Measurements from ENCODE around the gene HRH3. TPM values are rescaled to one million over a fixed set of nuclear protein-coding genes. Genes with fewer than 3 reads are reported as not detected.
A peak's percentile ranks its signal among the peaks of the same experiment; 100 is the strongest.

HRH3 gene
- total RNA-seq, 1 experiment from 2014 or later: not detected

GRCh38 chr20:62241506-62241905 lies 21.4 kb upstream of the HRH3 start:
- POLR2A ChIA-PET (ENCODE audit: unreplicated experiment): no interaction called here

GRCh38 chr20:62240020-62240685 lies 20.1 kb upstream of the HRH3 start:
- H3K4me2 ChIP-seq: peak overlapping the region; percentile 96
- TF ChIP-seq, protein P1, sequence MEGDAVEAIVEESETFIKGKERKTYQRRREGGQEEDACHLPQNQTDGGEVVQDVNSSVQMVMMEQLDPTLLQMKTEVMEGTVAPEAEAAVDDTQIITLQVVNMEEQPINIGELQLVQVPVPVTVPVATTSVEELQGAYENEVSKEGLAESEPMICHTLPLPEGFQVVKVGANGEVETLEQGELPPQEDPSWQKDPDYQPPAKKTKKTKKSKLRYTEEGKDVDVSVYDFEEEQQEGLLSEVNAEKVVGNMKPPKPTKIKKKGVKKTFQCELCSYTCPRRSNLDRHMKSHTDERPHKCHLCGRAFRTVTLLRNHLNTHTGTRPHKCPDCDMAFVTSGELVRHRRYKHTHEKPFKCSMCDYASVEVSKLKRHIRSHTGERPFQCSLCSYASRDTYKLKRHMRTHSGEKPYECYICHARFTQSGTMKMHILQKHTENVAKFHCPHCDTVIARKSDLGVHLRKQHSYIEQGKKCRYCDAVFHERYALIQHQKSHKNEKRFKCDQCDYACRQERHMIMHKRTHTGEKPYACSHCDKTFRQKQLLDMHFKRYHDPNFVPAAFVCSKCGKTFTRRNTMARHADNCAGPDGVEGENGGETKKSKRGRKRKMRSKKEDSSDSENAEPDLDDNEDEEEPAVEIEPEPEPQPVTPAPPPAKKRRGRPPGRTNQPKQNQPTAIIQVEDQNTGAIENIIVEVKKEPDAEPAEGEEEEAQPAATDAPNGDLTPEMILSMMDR (conservative IDR thresholded peaks at IDR 0.05): no peak
- TF ChIP-seq EZH2 (IDR thresholded peaks at IDR 0.05; ENCODE audit: low read depth): no peak
- H2AFZ ChIP-seq: no peak overlapping the region
- no TSS peak for BruUV-seq (replicated peaks)
- peaks cover 30% of the 10 kb centered on the region for H3K4me1 ChIP-seq (replicated peaks; ENCODE audit: insufficient read depth)
- ChIA-PET CTCF (no interaction called here), POLR2A (ENCODE audit: unreplicated experiment) (no interaction called here)
- intact Hi-C loops (cut with micrococcal nuclease; ENCODE audit: unreplicated experiment): no loop called here
- no peak overlapping the region for H3K27ac ChIP-seq
- peaks cover 64% of the 10 kb centered on the region for H3K79me2 ChIP-seq (ENCODE audit: low read depth)
- peaks cover 62% of the 10 kb centered on the region for H4K20me1 ChIP-seq (ENCODE audit: insufficient read depth)
- no peaks in the 10 kb centered on the region for H3K27me3 ChIP-seq (ENCODE audit: insufficient read depth, low read depth)
- peaks cover 15% of the 10 kb centered on the region for H3F3A ChIP-seq (ENCODE audit: insufficient read depth, low read depth)
- H3K4me3 ChIP-seq: peak overlapping the region; percentile 90; the same call in 1 of the 2 replicates
- H3K9me3 ChIP-seq (ENCODE audit: insufficient read depth, low read depth): no peaks in the 10 kb centered on the region
- peaks cover 24% of the 10 kb centered on the region for H3K36me3 ChIP-seq (ENCODE audit: low read depth)
- H3K9me2 ChIP-seq (ENCODE audit: insufficient read depth): no peaks in the 10 kb centered on the region
- DNase-seq: no peak

More at GRCh38 chr20:62241506-62241905, 21.4 kb upstream of the HRH3 start:
- Histone ChIP-seq H3K36me3 (ENCODE audit: low read depth) (peaks cover 27% of the 10 kb centered on the region), H3K79me2 (ENCODE audit: low read depth) (peaks cover 77% of the 10 kb centered on the region), H3K9me3 (ENCODE audit: insufficient read depth, low read depth) (no peaks in the 10 kb centered on the region), H4K20me1 (ENCODE audit: insufficient read depth) (peaks cover 76% of the 10 kb centered on the region), H2AFZ (no peak overlapping the region), H3K4me1 (replicated peaks; ENCODE audit: insufficient read depth) (peaks cover 30% of the 10 kb centered on the region), H3F3A (ENCODE audit: insufficient read depth, low read depth) (peaks cover 15% of the 10 kb centered on the region), H3K27me3 (ENCODE audit: insufficient read depth, low read depth) (no peaks in the 10 kb centered on the region), H3K4me3 (no peak overlapping the region), H3K4me2 (0 out of 2 replicates have a peak overlapping the region, but pooled peaks have one; percentile 13), H3K27ac (no peak overlapping the region), H3K9me2 (ENCODE audit: insufficient read depth) (no peaks in the 10 kb centered on the region)
- no peak for DNase-seq
- BruUV-seq (replicated peaks): no TSS peak
- intact Hi-C loops (cut with micrococcal nuclease; ENCODE audit: unreplicated experiment): no loop called here
- CTCF ChIA-PET: interaction anchor here (0.6 kb wide), 1 partner anchor 176 kb away, joined by 5 read pairs; the partner anchor contains the start of gene TAF4
- no peak for TF ChIP-seq EZH2 (IDR thresholded peaks at IDR 0.05; ENCODE audit: low read depth)
- TF ChIP-seq, protein P1 (conservative IDR thresholded peaks at IDR 0.05): no peak

GRCh38 chr20:62239278-62239879 lies 19.3 kb upstream of the HRH3 start:
- Histone ChIP-seq H3K36me3 (ENCODE audit: low read depth) (peaks cover 24% of the 10 kb centered on the region), H3K27ac (peak overlapping the region; percentile 41), H4K20me1 (ENCODE audit: insufficient read depth) (peaks cover 55% of the 10 kb centered on the region), H3K27me3 (ENCODE audit: insufficient read depth, low read depth) (no peaks in the 10 kb centered on the region), H3K4me1 (replicated peaks; ENCODE audit: insufficient read depth) (peaks cover 30% of the 10 kb centered on the region), H3K79me2 (ENCODE audit: low read depth) (peaks cover 56% of the 10 kb centered on the region), H3K9me3 (ENCODE audit: insufficient read depth, low read depth) (no peaks in the 10 kb centered on the region), H2AFZ (peak overlapping the region; percentile 40; the same call in 1 of the 2 replicates), H3F3A (ENCODE audit: insufficient read depth, low read depth) (peaks cover 15% of the 10 kb centered on the region), H3K4me2 (peak overlapping the region; percentile 96), H3K9me2 (ENCODE audit: insufficient read depth) (no peaks in the 10 kb centered on the region), H3K4me3 (peak overlapping the region; percentile 90)
- TF ChIP-seq EZH2 (IDR thresholded peaks at IDR 0.05; ENCODE audit: low read depth): no peak
- TF ChIP-seq, protein P1 (conservative IDR thresholded peaks at IDR 0.05): no peak
- ChIA-PET CTCF (no interaction called here), POLR2A (ENCODE audit: unreplicated experiment) (no interaction called here)
- DNase-seq: no peak
- BruUV-seq (replicated peaks): TSS peak; percentile 50
- intact Hi-C loops (cut with micrococcal nuclease; ENCODE audit: unreplicated experiment): loop anchor here (2.0 kb wide), 3 partner anchors 27 to 127 kb away; partner anchors contain the start of genes LAMA5 and MTG2
